Tibial nerve (tissue), 3 donors: Measurements from ENCODE around the gene FGGY.

ENCODE experiments used
- CTCF ChIP-seq, 5 experiments: fragments of 200-600 bp in 3 of 5; fragments of 450-650 bp in 2 of 5; sonication (generic) in 3 of 5; IDR thresholded peaks; one replicate each; pipeline ENCODE4 v1.5.1; 2016 to 2019; ENCODE audit warnings: antibody characterized with exemption in 5 of 5, mild to moderate bottlenecking in 3 of 5, moderate library complexity in 2 of 5
- POLR2A ChIP-seq, 2 donors: fragments of 450-650 bp; IDR thresholded peaks; one replicate each; pipeline ENCODE4 v1.6.1; 2017; ENCODE audit warnings: antibody characterized with exemption in 2 of 2, mild to moderate bottlenecking in 2 of 2, moderate library complexity in 2 of 2

DNA sequence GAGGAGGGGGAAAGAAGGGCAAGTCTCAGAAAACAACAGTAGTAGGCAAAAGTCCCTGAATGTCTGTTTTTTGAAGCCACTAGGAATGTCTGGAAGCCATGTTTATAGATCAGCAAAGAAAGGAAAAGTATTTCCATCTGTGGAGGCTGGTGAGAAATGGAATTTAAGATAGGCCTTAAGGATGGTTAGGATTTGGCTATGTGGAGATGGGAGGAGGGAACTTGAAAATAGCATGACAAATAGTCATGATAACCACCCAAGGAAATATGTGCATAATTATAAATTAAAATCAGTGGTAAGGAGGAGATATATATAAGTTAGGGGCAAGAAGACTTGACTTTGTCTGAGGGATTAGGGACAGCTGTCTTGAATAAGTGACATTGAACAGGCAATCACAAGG, 33.8 kb upstream of the FGGY start:
- no peak for TF ChIP-seq CTCF (IDR thresholded peaks at IDR 0.05)
- TF ChIP-seq POLR2A (IDR thresholded peaks at IDR 0.05) = no peak
